Trophoblast cell (in vitro differentiated cells and primary cell): ENCODE measurements around the gene GOLPH3L.
A peak's percentile ranks its signal among the peaks of the same experiment; 100 is the strongest.
"Not testable (repeated sequence)": the region's sequence is repeated elsewhere in the genome, so short reads cannot be mapped to it uniquely, and the experiment has no call there.

Source experiments
- DNase-seq, 2 donors: peaks; one replicate each; pipeline ENCODE4 v3.0.0-alpha.2; 2016
- H2AFZ ChIP-seq: 2 replicates; pipeline ENCODE4 v1.6.1; 2013; ENCODE audit warnings: low read length, moderate library complexity, mild to moderate bottlenecking; ENCODE audit not compliant: insufficient read depth, poor library complexity
- H2AK5ac ChIP-seq: 2 replicates; pipeline ENCODE4 v1.6.1; 2013; ENCODE audit warnings: mild to moderate bottlenecking, low read length
- H2BK120ac ChIP-seq: 2 replicates; pipeline ENCODE4 v1.6.1; 2013; ENCODE audit warnings: low read length, mild to moderate bottlenecking, moderate library complexity; ENCODE audit not compliant: insufficient read depth, poor library complexity
- H2BK12ac ChIP-seq: 2 replicates; pipeline ENCODE4 v1.6.1; 2013; ENCODE audit warnings: mild to moderate bottlenecking, low read length, moderate library complexity
- H2BK5ac ChIP-seq: 2 replicates; pipeline ENCODE4 v1.6.1; 2013; ENCODE audit warnings: low read length, low read depth, moderate library complexity, mild to moderate bottlenecking; ENCODE audit not compliant: poor library complexity
- H3K14ac ChIP-seq: 2 replicates; pipeline ENCODE4 v1.6.1; 2013; ENCODE audit warnings: mild to moderate bottlenecking, low read length
- H3K18ac ChIP-seq: 2 replicates; pipeline ENCODE4 v1.6.1; 2013; ENCODE audit warnings: mild to moderate bottlenecking, low read length
- H3K23ac ChIP-seq: 2 replicates; pipeline ENCODE4 v1.6.1; 2013; ENCODE audit warnings: low read length
- H3K27ac ChIP-seq: 2 replicates; pipeline ENCODE4 v1.5.1; 2013; ENCODE audit warnings: low read depth, mild to moderate bottlenecking, inconsistent platforms, low read length, moderate library complexity
- H3K27me3 ChIP-seq: 2 replicates; pipeline ENCODE4 v1.6.1; 2013; ENCODE audit warnings: inconsistent platforms, mild to moderate bottlenecking, low read length, moderate library complexity; ENCODE audit not compliant: insufficient read depth
- H3K36me3 ChIP-seq, 2 experiments: 1 replicate in 1 of 2; 2 replicates in 1 of 2; pipeline ENCODE4 v1.6.1; 2013; ENCODE audit warnings: low read length in 2 of 2, mild to moderate bottlenecking in 2 of 2, moderate library complexity in 1 of 2; ENCODE audit not compliant: insufficient read depth in 2 of 2, control insufficient read depth in 1 of 2
- H3K4ac ChIP-seq: 2 replicates; pipeline ENCODE4 v1.6.1; 2013; ENCODE audit warnings: low read depth, mild to moderate bottlenecking, low read length, moderate library complexity
- H3K4me1 ChIP-seq, 2 experiments: 1 replicate in 1 of 2; 2 replicates in 1 of 2; pipeline ENCODE4 v1.6.1; 2013; ENCODE audit warnings: low read length in 2 of 2, mild to moderate bottlenecking in 2 of 2, moderate library complexity in 1 of 2; ENCODE audit not compliant: insufficient read depth in 2 of 2, control insufficient read depth in 1 of 2
- H3K4me2 ChIP-seq: 2 replicates; pipeline ENCODE4 v1.6.1; 2013; ENCODE audit warnings: inconsistent platforms, mild to moderate bottlenecking, low read length, moderate library complexity
- H3K4me3 ChIP-seq: 2 replicates; pipeline ENCODE4 v1.5.1; 2013; ENCODE audit warnings: mild to moderate bottlenecking, low read depth, low read length, inconsistent platforms
- H3K79me1 ChIP-seq: one replicate; pipeline ENCODE4 v1.6.1; 2013; ENCODE audit warnings: low read length
- H3K79me2 ChIP-seq: 2 replicates; pipeline ENCODE4 v1.6.1; 2013; ENCODE audit warnings: low read length, mild to moderate bottlenecking; ENCODE audit not compliant: control insufficient read depth, insufficient read depth, poor library complexity
- H3K9ac ChIP-seq: 2 replicates; pipeline ENCODE4 v1.6.1; 2013; ENCODE audit warnings: mild to moderate bottlenecking, low read length
- H3K9me3 ChIP-seq: 2 replicates; pipeline ENCODE4 v1.6.1; 2013; ENCODE audit warnings: low read depth, mild to moderate bottlenecking, control low read depth, inconsistent platforms, low read length; ENCODE audit not compliant: insufficient read depth
- H4K12ac ChIP-seq: 2 replicates; pipeline ENCODE4 v1.6.1; 2013; ENCODE audit warnings: low read depth, mild to moderate bottlenecking, low read length, moderate library complexity
- H4K8ac ChIP-seq: 2 replicates; pipeline ENCODE4 v1.6.1; 2013; ENCODE audit warnings: low read depth, mild to moderate bottlenecking, low read length, moderate library complexity
- H4K91ac ChIP-seq: one replicate; pipeline ENCODE4 v1.6.1; 2013; ENCODE audit warnings: low read depth, mild to moderate bottlenecking, low read length, moderate library complexity
- WGBS: extraction: QIAGEN DNeasy Blood & Tissue Kit; methylation state at CpG from one replicate; pipeline ENCODE4 v1.1.7; 2013; ENCODE audit warnings: missing lambda C conversion rate; ENCODE audit not compliant: insufficient read length, insufficient coverage; ENCODE audit errors: extremely low coverage; 5-methylcytosine and 5-hydroxymethylcytosine counted together

Gene GOLPH3L

DNA sequence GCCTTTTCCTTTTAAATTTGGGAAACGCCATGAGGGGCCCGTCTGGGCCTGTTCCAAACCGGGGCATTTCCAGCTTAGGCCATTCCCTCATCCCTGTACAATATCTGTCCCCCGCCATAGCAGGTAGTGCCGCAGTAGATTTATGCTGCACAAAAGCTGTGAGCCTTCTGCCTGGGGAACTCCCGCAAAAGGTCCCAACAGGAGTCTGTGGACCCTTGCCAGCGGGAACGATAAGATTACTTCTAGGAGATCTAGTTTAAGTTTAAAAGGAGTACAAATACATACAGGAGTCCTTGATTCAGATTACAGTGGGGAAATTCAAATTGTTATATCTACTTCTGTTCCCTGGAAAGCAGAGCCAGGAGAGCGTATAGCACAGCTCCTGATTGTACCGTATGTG lies 42.3 kb downstream of the GOLPH3L start:
- not testable (repeated sequence) for H2AK5ac ChIP-seq, H4K12ac ChIP-seq, H3K27me3 ChIP-seq, H3K23ac ChIP-seq, DNase-seq, H3K4me2 ChIP-seq, H2BK12ac ChIP-seq, H3K9me3 ChIP-seq, H3K79me1 ChIP-seq, H3K79me2 ChIP-seq, H3K4me1 ChIP-seq, H3K27ac ChIP-seq, H3K18ac ChIP-seq, H3K9ac ChIP-seq, H3K4me3 ChIP-seq, H3K36me3 ChIP-seq, H2AFZ ChIP-seq, H3K4ac ChIP-seq, H4K8ac ChIP-seq, H3K14ac ChIP-seq, H4K91ac ChIP-seq, H2BK5ac ChIP-seq, H2BK120ac ChIP-seq
- no CpG with 5 or more reads among the region's 10 CpGs for WGBS

DNA sequence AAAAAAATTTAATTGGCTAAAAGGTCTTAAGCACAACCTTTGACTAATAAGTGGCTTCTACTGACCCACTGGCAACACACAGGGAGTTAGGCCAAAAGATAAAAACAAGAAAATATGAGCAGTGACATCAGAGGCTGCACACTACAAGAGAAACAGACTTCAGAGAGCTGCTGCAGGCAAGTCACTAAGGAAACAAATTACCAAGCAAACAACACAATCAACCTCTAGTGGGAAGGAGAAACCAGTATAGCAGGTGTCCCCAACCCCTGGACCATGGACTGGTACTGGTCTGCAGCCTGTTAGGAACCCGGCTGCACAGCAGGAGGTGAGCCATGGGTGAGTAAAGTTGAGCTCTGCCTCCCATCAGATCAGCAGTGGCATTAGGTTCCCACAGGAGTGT lies 46.8 kb downstream of the GOLPH3L start:
- Histone ChIP-seq H3K4ac (no peak overlapping the region), H3K23ac (no peak overlapping the region), H3K18ac (no peak overlapping the region), H2AFZ (no peak overlapping the region), H4K91ac (no peak overlapping the region), H3K36me3 (peaks cover 10 to 11% of the 10 kb centered on the region in 2 experiments), H3K27ac (no peak overlapping the region), H2BK120ac (no peak overlapping the region), H3K9me3 (no peaks in the 10 kb centered on the region), H4K12ac (no peak overlapping the region), H3K14ac (no peak overlapping the region), H3K79me2 (no peaks in the 10 kb centered on the region), H3K27me3 (no peaks in the 10 kb centered on the region), H3K9ac (no peak overlapping the region), H2AK5ac (no peak overlapping the region), H2BK12ac (no peak overlapping the region), H2BK5ac (no peak overlapping the region), H3K79me1 (no peaks in the 10 kb centered on the region), H4K8ac (no peak overlapping the region), H3K4me1 (peaks cover 4 to 5% of the 10 kb centered on the region in 2 experiments), H3K4me2 (no peak overlapping the region), H3K4me3 (no peak overlapping the region)
- WGBS, result no CpG with 5 or more reads among the region's 1 CpG
- DNase-seq, result peak in 1 of 2 donors; percentile 57

GRCh38 chr1:150649441-150650075 lies 47.4 kb downstream of the GOLPH3L start:
- no peaks in the 10 kb centered on the region for H3K9me3 ChIP-seq
- no peaks in the 10 kb centered on the region for H3K27me3 ChIP-seq
- H3K9ac ChIP-seq, result no peak overlapping the region
- DNase-seq, result no peak
- H3K14ac ChIP-seq, result no peak overlapping the region
- peaks cover 10 to 11% of the 10 kb centered on the region in 2 experiments for H3K36me3 ChIP-seq
- H3K79me2 ChIP-seq, result no peaks in the 10 kb centered on the region
- no peak overlapping the region for H3K4me3 ChIP-seq
- no CpG with 5 or more reads among the region's 5 CpGs for whole genome bisulfite sequencing
- peak overlapping the region; percentile 29 for H2AK5ac ChIP-seq
- no peak overlapping the region for H4K91ac ChIP-seq
- H3K4ac ChIP-seq, result peak overlapping the region; percentile 36
- no peak overlapping the region for H4K8ac ChIP-seq
- no peak overlapping the region for H2BK12ac ChIP-seq
- no peak overlapping the region for H3K23ac ChIP-seq
- H3K4me2 ChIP-seq, result no peak overlapping the region
- no peak overlapping the region for H2AFZ ChIP-seq
- peak overlapping the region; percentile 53 for H3K18ac ChIP-seq
- H2BK5ac ChIP-seq, result no peak overlapping the region
- peaks cover 4 to 5% of the 10 kb centered on the region in 2 experiments for H3K4me1 ChIP-seq
- no peak overlapping the region for H2BK120ac ChIP-seq
- H3K79me1 ChIP-seq, result no peaks in the 10 kb centered on the region
- no peak overlapping the region for H4K12ac ChIP-seq
- H3K27ac ChIP-seq, result no peak overlapping the region

DNA sequence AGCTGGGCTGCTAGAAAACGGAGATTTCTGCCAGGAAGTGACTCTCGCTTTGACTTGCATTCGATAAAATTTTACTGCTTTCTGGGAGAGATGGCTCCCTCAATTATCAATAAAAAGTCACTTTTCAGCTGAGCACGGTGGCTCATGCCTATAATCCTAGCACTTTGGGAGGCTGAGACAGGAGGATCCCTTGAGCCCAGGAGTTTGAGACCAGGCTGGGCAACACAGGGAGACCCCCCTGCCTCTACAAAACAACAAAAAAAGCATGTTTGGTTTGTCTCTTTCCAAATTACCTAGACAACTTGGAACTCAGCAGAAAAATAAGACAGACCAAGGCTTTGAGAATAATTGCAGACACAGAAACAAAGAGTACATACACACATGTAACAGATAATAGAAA lies 54.7 kb downstream of the GOLPH3L start:
- Histone ChIP-seq H3K4me3 (no peak overlapping the region), H3K23ac (no peak overlapping the region), H3K18ac (no peak overlapping the region), H3K27ac (no peak overlapping the region), H2AK5ac (no peak overlapping the region), H4K8ac (no peak overlapping the region), H3K4ac (no peak overlapping the region), H3K79me2 (no peaks in the 10 kb centered on the region), H3K4me1 (no peaks in the 10 kb centered on the region), H3K14ac (no peak overlapping the region), H2BK120ac (no peak overlapping the region), H2BK12ac (no peak overlapping the region), H3K9me3 (no peaks in the 10 kb centered on the region), H3K27me3 (no peaks in the 10 kb centered on the region), H3K36me3 (peaks cover 3% of the 10 kb centered on the region in 2 experiments), H3K9ac (no peak overlapping the region), H4K91ac (no peak overlapping the region), H3K79me1 (no peaks in the 10 kb centered on the region), H2BK5ac (no peak overlapping the region), H4K12ac (no peak overlapping the region), H2AFZ (no peak overlapping the region), H3K4me2 (no peak overlapping the region)
- WGBS, result no CpG with 5 or more reads among the region's 4 CpGs
- DNase-seq, result no peak
